NCI-H2196 (cell line): ENCODE results near the gene LCLAT1.

ENCODE experiments used
- DNase-seq: peaks from one replicate; lab custom pipeline; 2025; ENCODE audit not compliant: unreplicated experiment; lab: John Stamatoyannopoulos, UW

The LCLAT1 gene

DNA sequence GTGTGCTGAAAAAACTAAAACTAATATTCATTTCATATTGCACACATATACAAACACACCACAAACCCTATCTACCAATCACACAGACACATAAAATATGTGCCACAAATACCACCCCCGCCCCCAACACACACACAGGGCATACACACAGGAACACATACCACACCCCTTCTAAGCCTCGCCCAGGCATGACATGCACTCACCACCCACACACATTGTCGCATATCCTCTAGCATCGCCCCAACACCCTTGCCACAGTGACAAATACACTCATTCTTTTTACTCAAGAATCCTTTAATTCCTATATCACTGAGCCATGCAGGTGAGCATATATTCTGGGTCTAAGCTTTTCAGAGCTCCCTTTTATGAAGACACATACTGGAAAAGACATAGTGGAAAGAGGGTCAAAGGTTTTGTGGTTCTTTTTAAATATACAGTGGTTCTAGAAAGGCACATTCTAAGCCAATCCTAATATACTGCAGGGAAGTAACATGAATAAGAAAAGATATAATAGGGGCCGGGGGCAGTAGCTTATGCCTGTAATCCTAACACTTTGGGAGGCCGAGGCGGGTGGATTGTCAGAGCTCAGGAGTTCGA is 24.5 kb upstream of the LCLAT1 start:
- no peak for DNase-seq

DNA sequence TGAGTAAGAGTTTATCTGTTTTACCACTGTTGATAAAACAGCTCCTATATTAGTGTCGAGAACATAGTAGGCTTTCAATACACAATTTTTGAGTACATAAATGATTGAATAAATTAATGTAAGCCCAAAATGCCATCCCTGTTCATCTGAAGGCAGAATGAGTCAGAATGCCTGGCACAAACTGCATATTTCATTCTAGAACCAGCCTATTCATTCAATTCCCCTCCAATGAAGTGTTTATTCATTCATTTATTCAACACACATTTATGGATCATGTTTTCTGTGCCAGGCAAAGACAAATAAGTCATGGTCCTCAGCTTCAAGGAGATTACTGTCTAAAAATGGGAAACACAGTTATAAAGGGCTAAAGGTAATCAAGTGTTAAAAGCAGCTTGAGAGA is 22.8 kb upstream of the LCLAT1 start:
- DNase-seq, result no peak

DNA sequence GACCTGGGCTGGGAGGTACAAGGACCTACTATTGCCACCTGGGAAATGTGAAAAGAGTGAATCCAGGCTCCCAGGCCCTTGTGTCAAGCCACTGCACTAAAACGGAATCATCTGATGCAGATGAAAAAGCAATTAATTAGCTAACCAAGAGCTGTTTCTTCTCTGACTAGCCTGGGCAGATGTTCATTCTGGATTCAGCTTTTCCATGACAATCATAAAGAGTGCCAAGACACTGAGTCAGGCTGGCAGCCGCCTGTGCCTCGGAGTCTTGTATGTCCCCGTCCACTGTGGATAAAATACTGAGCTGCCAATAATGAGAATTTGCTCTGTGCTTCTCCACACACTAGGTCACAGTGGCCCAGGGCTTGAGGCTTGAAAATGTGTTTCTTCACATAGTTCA is 21.7 kb upstream of the LCLAT1 start:
- no peak for DNase-seq

DNA sequence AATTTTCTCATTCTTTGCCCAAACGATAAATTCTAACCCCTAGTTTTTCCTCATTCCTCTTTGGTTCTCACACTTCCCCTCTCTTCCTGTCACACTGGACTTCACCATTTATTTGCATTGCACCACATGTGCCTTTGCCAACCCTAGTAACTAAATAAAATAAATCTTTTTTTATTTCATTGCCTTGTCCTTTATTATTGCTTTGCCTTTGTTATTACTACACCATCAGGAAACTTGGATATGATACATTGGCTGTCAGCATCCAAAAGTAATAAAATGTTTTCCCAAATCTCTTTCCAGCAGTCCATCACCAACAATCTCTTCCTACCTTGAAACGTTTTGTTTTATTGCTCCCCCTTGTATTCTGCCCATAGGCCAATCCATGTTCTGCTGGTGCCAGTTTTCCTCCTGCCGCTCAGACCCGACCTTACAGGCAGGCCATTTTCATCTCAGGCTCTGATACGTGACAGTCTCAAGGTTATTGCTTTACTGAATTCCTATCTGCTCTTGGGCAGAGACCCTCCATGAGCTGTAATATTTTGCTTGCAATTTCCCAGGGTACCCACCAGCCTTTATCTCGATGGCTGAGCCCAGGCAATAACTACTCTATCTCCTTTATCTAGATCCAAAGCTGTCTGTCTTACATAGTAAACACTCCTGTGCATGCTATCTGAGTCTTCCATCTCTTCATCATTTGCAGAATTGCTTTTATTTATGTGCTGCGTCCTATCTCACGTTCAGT is 19.3 kb upstream of the LCLAT1 start:
- DNase-seq, result no peak

DNA sequence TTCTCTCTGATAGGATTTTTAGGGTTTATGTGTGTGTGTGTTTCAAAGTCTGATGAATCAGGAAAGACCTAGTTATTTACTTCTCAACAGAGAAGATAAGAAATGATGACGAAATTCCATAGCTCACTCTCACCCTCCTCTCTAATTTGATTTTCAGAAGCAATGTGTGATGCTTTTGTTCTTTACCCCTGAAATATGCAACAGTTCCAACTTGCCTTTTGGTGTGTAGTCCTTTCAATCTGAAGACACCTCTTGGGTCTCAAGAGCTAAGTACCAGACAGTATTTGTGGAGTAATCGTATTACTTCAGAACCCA is 18.7 kb upstream of the LCLAT1 start:
- DNase-seq, result no peak

DNA sequence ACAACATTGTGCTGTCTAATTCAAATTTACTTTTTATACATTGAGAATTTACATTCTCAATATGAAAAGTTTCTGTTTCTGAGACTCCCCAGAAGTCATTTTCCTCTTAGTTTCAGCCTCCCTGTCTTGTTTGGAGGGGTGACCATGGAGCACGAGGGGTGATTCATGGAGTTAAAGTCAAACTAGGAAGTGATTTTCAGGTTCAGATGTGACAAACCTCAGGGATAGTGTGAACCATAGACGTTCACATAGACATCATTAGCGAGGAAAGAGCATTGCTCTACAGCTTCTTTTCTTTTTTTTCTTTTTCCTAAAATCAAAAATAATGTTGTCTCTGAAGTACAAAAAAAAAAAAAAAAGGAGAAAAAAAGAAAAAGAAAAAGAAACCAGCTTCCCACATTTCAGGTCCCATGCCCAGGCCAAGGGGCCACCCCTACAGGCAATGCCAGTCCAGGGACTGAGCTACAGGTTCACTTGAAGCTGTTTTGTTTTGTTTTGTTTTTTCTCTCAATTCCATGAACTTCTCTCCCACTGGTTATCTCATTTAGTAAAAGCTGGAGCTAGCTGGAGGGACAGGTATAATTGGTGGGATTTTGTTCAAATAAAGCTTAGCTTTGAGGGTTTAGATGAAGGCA is 18.1 kb upstream of the LCLAT1 start:
- no peak for DNase-seq

DNA sequence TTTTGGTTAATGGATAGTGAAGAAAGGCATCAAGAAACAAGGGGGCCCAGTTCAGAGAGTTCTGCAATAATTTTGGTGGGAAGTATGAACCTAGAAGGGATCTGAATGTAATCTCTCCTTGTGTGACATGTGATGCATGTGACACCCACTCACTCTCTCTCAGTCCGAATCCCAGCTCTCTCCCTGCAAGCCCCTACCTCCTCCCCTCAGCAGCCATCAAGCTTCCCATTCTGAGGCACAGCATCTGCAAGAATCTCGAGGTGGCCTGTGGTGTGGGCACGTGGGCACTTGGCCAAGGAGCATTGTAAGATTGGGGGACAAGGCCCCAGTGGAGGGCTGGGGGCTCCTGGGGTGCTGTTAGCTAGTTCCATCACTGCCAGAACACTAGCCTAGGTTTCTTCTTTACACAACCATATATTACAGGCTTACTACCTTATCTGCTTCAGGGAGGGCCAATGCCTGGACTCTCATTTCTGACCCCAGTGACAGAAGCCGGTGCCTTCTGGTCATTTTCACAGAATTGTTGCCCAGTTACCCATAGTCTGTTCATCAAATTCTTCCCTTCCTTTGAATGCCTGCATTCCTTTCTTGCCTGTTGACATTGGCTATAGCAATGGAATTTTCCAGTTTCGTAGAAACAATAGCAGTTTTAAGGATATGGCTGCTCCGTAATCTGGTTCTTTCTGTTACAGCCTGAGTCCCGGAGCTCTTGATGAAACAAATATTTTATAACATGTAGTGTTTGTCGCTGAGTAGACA is 13.3 kb upstream of the LCLAT1 start:
- no peak for DNase-seq

DNA sequence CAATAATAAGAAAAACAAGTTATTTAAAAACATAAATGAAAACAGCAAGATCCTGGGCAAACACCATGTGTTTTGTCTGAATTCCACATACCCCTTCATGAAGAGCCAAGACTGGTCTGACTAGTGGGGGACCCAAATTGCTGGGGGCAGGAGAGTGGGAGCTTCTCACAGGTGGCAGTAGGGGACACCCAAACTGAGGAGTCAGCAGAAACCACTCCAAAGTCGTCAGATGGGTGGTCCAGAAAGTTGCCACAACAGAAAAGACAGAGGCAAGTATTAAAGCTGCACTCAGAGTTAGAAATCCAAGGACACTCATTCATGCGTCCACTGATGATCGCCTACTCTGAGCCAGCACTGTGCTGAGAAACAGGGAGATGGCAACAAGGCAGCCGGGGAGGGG is 12.3 kb upstream of the LCLAT1 start:
- no peak for DNase-seq

DNA sequence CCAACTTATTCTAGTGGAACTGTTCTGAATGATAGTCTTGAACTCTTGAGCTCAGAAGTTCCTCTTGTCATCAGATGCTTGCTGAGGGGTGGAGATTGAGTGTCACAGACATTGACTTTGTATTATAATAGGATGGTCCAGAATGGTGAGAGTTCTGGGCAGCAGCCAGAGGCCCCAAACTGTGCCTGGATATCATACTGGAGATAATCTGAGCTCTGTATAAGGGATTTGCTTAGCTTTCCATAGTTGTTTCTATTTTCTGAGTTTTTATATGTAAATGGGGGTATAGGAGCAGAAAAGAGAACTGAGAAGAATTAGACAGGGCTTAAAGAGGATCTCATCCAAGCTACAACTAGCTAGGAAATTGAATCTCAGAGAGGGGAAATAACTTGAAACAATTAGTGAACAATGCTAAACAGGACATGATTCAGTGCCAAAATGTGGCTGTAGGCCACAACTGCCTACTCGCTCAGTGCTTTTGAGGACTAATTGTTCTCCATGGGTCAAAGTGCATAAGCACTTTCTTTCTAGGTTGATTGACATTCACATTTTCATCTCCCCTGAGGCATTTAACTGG is 10.1 kb upstream of the LCLAT1 start:
- no peak for DNase-seq

DNA sequence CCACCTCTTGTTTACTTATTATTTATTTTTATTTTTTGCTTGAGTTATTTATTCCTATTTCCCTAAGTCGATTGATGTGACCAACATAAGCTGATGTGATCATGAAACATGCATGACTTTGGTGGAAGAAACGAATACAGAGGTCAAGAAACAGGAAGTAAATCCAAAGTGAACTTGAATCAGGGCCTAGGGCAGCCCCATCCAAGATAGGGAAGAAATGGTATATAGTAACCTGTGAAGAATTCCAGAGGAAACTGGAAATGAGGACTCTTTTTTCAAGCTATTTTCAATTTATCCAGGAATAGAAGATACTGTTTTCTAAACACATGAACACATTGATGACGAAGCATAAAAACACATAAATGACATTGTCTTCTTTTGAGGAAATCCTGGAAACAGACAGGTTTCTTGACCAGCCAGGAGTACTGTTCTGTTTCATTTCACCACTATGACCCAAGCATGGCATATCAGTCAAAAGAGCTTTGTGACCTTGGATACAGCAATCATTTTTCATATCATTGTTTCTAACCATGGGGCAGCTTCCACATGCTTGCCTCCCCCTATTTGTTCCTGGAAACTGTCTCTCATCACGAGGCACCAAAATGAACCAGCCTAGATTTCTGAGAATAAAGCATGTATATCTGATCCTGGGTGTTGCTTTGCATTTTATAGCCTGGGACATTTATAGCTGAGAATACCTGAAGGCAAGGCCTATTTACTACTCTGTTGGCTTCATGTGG is 9.1 kb upstream of the LCLAT1 start:
- DNase-seq, result no peak

DNA sequence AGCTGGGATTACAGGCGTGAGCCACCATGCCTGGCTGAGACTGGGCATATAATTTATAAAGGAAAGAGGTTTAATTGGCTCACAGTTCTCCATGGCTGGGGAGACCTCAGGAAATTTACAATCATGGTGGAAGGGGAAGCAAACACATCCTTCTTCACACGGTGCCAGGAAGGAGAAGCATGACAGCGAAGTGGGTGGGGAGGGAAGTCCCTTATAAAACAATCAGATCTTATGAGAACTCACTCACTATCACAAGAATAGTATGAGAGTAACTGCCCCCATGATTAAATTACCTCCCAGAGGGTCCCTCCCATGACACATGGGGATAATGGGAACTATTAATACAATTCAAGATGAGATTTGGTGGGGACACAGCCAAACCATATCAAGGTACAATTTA is 7.8 kb upstream of the LCLAT1 start:
- no peak for DNase-seq

DNA sequence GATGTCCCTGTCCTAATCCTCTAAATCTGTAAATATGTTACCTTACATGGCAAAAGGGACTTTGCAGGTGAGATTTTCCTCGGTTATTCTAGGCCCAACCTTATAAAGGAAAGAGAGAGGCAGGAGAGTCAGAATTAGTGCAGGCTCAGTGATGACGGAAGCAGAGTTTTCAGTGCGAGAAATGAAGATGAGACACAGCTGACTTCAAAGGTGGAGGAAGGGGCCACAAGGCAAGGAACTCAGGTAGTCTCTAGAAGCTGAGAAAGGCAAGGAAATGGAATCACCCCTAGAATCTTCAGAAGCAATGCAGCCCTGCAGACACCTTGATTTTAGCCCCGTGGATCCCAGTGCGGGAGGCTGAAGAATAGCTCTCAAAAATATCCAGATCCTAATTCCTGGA is 7.2 kb upstream of the LCLAT1 start:
- no peak for DNase-seq

DNA sequence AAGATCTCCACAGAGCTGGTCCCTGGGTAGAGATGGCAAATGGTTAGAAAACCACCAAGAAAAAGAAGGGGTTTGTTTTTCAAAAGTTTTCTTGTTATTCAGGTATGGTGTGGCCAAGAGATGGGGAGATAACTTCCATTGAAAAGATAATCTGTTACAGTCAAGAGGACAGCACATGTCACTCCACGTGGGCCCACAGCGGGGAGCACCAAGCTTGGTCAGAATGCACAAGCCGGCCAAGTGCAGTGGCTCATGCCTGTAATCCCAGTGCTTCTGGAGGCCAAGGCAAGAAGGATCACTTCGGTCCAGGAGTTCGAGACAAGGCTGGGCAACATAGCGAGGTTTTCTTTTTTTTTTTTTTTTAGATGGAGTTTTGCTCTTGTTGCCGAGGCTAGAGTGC is 6.0 kb upstream of the LCLAT1 start:
- no peak for DNase-seq

DNA sequence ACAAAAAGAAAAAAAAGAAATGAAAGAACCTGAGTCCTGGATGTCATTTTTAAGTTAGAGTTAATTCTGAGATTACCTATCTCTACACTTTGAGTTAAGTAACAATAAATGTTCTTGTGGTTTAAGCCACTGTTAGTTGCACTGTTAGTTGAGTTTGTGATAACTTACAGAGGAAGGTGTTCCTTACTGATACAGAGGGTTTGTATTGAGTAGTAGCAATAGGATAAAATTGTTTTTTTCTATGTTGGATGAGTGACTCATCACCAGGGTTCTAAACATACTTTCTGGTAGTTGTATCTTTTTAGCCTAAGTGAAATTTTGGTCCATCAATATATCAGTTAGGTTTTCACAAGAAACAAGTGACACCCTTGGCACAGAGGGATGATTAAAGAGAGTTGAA is 4.0 kb upstream of the LCLAT1 start:
- DNase-seq, result no peak

DNA sequence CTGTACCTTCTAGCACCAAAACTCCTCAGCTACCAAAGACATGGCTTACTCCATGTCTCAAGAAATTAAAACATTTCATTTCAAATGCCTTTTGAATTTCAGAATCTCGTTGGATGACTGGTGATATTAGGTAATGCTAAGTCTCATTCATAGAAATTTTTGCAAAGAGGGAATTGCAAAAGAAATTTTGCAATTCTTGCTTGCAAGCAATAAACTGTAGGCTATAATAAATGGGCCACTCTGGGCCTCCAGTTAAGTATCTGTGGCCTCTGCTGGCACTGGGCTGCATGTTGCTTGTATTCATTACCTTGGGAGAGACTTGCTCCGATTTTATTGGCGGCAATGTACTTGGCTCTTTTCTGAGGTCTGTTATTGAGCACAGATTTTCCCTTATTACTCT is 2.8 kb upstream of the LCLAT1 start:
- DNase-seq, result no peak

DNA sequence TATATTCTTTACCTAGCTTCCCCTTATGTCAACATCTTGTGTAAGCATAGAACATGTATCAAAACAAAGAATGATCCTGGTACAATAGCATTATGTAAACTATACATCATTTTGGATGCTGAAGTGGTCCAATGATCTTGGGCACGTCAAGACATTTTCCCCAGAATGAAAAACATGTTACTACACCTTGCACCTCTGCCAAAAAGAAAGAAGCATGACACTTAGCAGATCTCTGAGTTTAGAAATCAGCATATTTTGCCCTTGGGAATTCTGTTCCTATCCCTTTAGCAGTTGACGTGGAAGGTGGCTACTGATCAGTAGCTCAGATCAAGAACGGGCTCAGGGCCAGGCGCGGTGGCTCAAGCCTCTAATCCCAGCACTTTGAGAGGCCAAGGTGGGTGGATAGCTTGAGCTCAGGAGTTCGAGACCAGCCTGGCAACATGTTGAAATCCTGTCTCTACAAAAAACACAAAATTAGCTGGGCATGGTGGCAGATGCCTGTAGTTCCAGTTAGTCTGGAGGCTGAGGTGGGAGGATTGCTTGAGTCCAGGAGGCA is 1.7 kb upstream of the LCLAT1 start:
- no peak for DNase-seq

DNA sequence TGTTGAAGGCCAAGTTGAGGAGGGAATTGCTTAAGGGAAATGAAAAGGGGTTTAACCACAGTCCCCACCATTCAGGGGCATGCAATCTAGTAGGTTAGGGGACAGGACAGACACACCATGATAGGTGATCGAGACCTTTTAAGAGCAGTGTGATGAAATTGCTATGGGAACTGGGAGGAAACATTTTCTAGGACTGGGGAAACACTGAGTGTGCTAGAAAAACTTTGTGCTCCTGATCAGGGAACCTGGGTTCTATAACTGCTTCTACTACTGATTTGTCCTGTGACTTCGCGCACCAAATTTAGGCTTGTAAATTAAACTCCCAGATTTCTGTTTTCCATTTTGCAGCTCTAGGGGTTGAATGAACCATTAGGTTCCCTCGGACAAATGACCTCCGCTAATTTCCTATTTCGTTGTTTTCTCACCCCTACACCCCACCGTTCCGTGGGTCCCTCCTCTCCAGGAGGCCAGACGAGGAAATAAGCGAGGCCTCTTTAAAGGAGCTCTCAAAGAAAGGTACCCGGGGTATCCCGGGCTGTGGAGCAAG is 371 bp upstream of the LCLAT1 start:
- DNase-seq, result no peak

DNA sequence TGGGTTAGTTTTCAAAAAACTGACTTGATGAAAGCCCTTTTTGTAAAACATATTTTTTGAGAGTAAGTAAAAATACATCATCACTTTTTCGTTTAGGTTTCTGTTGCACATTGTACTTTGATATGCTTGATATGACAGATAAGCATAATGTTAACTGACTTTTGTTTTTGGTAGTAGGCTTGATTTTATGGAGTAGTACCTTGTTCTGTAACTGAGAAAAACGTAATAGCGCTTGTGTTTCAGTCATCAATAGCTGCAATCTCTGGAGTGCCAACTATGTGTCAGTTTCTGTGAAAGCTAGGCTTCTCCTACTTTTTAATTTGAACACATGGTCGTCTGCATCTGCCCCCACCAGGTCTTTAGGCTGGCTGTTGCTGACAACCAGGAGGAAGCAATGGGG is 1.3 kb downstream of the LCLAT1 start:
- no peak for DNase-seq

DNA sequence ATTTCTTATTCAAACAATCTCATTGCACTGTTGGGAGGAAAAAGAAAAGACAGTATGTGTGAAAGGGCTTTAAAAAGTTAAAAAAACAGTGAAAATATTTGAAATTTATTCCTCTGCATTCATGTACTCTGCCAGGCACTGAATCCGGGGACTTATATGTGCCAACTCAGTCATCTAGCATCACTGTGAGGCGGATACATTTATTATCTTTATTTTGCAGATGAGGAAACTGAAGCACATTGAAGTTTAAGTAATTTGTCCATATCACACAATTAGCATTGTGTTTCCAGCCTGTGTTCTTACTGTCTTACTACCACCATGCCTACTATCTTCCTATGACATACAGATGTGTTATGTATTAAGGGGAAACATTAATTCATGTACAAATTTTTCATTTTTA is 1.8 kb downstream of the LCLAT1 start:
- DNase-seq, result no peak

DNA sequence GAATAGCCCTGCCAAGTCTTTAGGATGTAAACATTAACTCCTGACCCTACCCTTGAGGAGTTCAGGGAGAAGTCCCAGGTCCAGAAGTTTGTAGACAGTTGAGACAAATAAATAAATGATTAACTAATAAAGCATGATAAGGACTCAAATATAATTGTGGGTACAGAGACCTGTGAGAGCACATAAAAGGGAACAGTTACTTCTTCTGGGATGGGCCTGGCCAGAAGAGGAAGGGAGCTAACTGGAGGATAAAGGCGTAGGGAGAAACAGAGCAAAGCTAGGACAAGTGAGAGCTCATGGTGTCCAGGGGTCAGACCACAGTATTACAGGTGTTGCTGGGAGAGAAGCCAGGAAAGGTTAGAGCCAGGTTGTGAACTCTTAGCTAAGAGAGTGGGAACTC is 3.0 kb downstream of the LCLAT1 start:
- DNase-seq, result no peak

DNA sequence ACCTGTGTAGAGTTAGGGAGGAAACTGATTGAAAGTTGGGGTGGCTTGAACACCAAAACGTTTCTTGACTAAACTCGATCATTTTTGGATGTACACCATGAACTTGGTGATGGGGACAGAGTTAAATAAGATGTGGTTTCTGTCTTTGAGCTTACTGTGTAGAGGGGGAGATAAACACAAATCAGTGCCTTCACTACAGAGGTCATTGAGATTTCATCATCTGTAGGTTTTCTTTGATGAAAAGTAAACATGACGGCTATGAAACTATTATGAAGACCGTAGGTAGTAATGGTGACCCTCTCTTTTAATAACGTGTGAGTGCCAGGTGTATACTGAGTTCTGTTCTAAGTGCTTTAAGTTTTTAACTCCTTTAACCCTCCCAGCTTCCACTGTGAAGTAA is 6.5 kb downstream of the LCLAT1 start:
- no peak for DNase-seq
